ENCODE measurements around the gene ABCB4. TPM values are rescaled to one million over a fixed set of nuclear protein-coding genes. Genes with fewer than 3 reads are reported as not detected.

Gene ABCB4
- total RNA-seq, 1 donor from 2014 or later = 0.48 TPM

- Mint-ChIP-seq H3K9me3 (ENCODE audit: unreplicated experiment) (no peaks in the 10 kb centered on the region), H3K27ac (ENCODE audit: unreplicated experiment) (peak overlapping the region; percentile 47), H3K36me3 (ENCODE audit: low read depth, unreplicated experiment) (no peaks in the 10 kb centered on the region), H3K4me1 (ENCODE audit: low read depth, unreplicated experiment) (peaks cover 12% of the 10 kb centered on the region), H3K4me3 (ENCODE audit: unreplicated experiment) (no peak overlapping the region), H3K27me3 (ENCODE audit: low read depth, unreplicated experiment) (peaks cover 3% of the 10 kb centered on the region)
- Histone ChIP-seq H2AFZ (ENCODE audit: low read depth, low read length) (no peak overlapping the region), H3K9ac (ENCODE audit: low read length) (peak overlapping the region; percentile 1), H3K4me1 (ENCODE audit: insufficient read depth, low read length) (peaks cover 13% of the 10 kb centered on the region), H3K4me3 (ENCODE audit: insufficient read depth, low read depth, low read length) (no peak overlapping the region), H3K27ac (ENCODE audit: low read depth, low read length) (peak overlapping the region; percentile 33), H3K4me2 (ENCODE audit: low read length) (peak overlapping the region; percentile 3), H4K20me1 (ENCODE audit: insufficient read depth, low read length) (no peaks in the 10 kb centered on the region), H3K36me3 (ENCODE audit: insufficient read depth, low read length) (no peaks in the 10 kb centered on the region), H3K27me3 (ENCODE audit: insufficient read depth, low read length) (no peaks in the 10 kb centered on the region), H3K79me2 (ENCODE audit: insufficient read depth, low read length) (no peaks in the 10 kb centered on the region), H3K9me3 (ENCODE audit: insufficient read depth, low read depth, low read length) (no peaks in the 10 kb centered on the region)
- peak; percentile 76 for DNase-seq (ENCODE audit: low read depth)
- FAIRE-seq = no peak
- TF ChIP-seq CTCF (IDR thresholded peaks at IDR 0.05; ENCODE audit: insufficient read depth, low read depth, low read length) (no peak), EZH2 (IDR thresholded peaks at IDR 0.05; ENCODE audit: insufficient read depth, low read length) (no peak)
Observed at GRCh38 chr7:87413951-87414793, 61.3 kb downstream of the ABCB4 start.

GRCh38 chr7:87413029-87413428 is 62.5 kb downstream of the ABCB4 start:
- Mint-ChIP-seq H3K4me3 (ENCODE audit: unreplicated experiment) (no peak overlapping the region), H3K36me3 (ENCODE audit: low read depth, unreplicated experiment) (no peaks in the 10 kb centered on the region), H3K27me3 (ENCODE audit: low read depth, unreplicated experiment) (peaks cover 2% of the 10 kb centered on the region), H3K9me3 (ENCODE audit: unreplicated experiment) (no peaks in the 10 kb centered on the region), H3K27ac (ENCODE audit: unreplicated experiment) (no peak overlapping the region), H3K4me1 (ENCODE audit: low read depth, unreplicated experiment) (peaks cover 12% of the 10 kb centered on the region)
- DNase-seq (ENCODE audit: low read depth) (peak; percentile 77), FAIRE-seq (peak; percentile 5)
- Histone ChIP-seq H3K79me2 (ENCODE audit: insufficient read depth, low read length) (no peaks in the 10 kb centered on the region), H3K4me3 (ENCODE audit: insufficient read depth, low read depth, low read length) (no peak overlapping the region), H3K27ac (ENCODE audit: low read depth, low read length) (peak overlapping the region; percentile 33), H4K20me1 (ENCODE audit: insufficient read depth, low read length) (no peaks in the 10 kb centered on the region), H2AFZ (ENCODE audit: low read depth, low read length) (no peak overlapping the region), H3K4me2 (ENCODE audit: low read length) (no peak overlapping the region), H3K27me3 (ENCODE audit: insufficient read depth, low read length) (no peaks in the 10 kb centered on the region), H3K4me1 (ENCODE audit: insufficient read depth, low read length) (peaks cover 13% of the 10 kb centered on the region), H3K9ac (ENCODE audit: low read length) (no peak overlapping the region), H3K36me3 (ENCODE audit: insufficient read depth, low read length) (no peaks in the 10 kb centered on the region), H3K9me3 (ENCODE audit: insufficient read depth, low read depth, low read length) (no peaks in the 10 kb centered on the region)
- TF ChIP-seq CTCF (IDR thresholded peaks at IDR 0.05; ENCODE audit: insufficient read depth, low read depth, low read length) (no peak), EZH2 (IDR thresholded peaks at IDR 0.05; ENCODE audit: insufficient read depth, low read length) (no peak)

DNA sequence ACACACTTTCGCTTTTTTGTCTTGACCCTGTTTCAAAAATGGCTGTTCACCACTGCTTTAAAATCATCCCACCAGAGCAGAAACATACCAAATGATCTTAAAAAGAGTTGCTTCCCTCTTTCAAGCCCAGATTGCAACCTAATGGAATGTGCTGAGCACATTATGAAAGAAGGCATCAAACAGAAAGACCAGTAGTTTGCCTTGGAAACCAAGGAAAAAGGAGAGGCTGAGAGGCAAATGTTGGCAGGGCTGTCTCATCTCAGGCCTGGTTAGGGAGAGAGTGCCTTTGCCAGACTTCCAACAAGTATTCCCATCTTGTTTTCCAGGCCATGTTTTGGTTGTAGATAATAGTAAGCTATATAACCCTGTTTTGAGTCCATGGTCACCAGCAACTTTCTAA is 64.3 kb downstream of the ABCB4 start:
- Mint-ChIP-seq H3K27ac (ENCODE audit: unreplicated experiment) (no peak overlapping the region), H3K27me3 (ENCODE audit: low read depth, unreplicated experiment) (no peaks in the 10 kb centered on the region), H3K9me3 (ENCODE audit: unreplicated experiment) (no peaks in the 10 kb centered on the region), H3K36me3 (ENCODE audit: low read depth, unreplicated experiment) (no peaks in the 10 kb centered on the region), H3K4me3 (ENCODE audit: unreplicated experiment) (no peak overlapping the region), H3K4me1 (ENCODE audit: low read depth, unreplicated experiment) (peaks cover 12% of the 10 kb centered on the region)
- FAIRE-seq (no peak), DNase-seq (ENCODE audit: low read depth) (no peak)
- H2AFZ ChIP-seq (ENCODE audit: low read depth, low read length) = no peak overlapping the region
- H3K9me3 ChIP-seq (ENCODE audit: insufficient read depth, low read depth, low read length) = no peaks in the 10 kb centered on the region
- H3K9ac ChIP-seq (ENCODE audit: low read length) = no peak overlapping the region
- H4K20me1 ChIP-seq (ENCODE audit: insufficient read depth, low read length) = no peaks in the 10 kb centered on the region
- no peak overlapping the region for H3K4me2 ChIP-seq (ENCODE audit: low read length)
- no peak overlapping the region for H3K4me3 ChIP-seq (ENCODE audit: insufficient read depth, low read depth, low read length)
- H3K27ac ChIP-seq (ENCODE audit: low read depth, low read length) = no peak overlapping the region
- H3K79me2 ChIP-seq (ENCODE audit: insufficient read depth, low read length) = no peaks in the 10 kb centered on the region
- H3K4me1 ChIP-seq (ENCODE audit: insufficient read depth, low read length) = peaks cover 13% of the 10 kb centered on the region
- TF ChIP-seq CTCF (IDR thresholded peaks at IDR 0.05; ENCODE audit: insufficient read depth, low read depth, low read length) (no peak), EZH2 (IDR thresholded peaks at IDR 0.05; ENCODE audit: insufficient read depth, low read length) (no peak)
- no peaks in the 10 kb centered on the region for H3K27me3 ChIP-seq (ENCODE audit: insufficient read depth, low read length)
- no peaks in the 10 kb centered on the region for H3K36me3 ChIP-seq (ENCODE audit: insufficient read depth, low read length)
